ENCODE results near the gene RBM15. TPM values are rescaled to one million over a fixed set of nuclear protein-coding genes. Genes with fewer than 3 reads are reported as not detected.
A peak's percentile ranks its signal among the peaks of the same experiment; 100 is the strongest.

RBM15 gene, protein sequence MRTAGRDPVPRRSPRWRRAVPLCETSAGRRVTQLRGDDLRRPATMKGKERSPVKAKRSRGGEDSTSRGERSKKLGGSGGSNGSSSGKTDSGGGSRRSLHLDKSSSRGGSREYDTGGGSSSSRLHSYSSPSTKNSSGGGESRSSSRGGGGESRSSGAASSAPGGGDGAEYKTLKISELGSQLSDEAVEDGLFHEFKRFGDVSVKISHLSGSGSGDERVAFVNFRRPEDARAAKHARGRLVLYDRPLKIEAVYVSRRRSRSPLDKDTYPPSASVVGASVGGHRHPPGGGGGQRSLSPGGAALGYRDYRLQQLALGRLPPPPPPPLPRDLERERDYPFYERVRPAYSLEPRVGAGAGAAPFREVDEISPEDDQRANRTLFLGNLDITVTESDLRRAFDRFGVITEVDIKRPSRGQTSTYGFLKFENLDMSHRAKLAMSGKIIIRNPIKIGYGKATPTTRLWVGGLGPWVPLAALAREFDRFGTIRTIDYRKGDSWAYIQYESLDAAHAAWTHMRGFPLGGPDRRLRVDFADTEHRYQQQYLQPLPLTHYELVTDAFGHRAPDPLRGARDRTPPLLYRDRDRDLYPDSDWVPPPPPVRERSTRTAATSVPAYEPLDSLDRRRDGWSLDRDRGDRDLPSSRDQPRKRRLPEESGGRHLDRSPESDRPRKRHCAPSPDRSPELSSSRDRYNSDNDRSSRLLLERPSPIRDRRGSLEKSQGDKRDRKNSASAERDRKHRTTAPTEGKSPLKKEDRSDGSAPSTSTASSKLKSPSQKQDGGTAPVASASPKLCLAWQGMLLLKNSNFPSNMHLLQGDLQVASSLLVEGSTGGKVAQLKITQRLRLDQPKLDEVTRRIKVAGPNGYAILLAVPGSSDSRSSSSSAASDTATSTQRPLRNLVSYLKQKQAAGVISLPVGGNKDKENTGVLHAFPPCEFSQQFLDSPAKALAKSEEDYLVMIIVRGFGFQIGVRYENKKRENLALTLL
- polyA plus RNA-seq (ENCODE audit: insufficient read length in 4 of 4): 10 to 100 TPM in 3 of 4 donors, 1 to 10 TPM in 1; 9.6 to 15.0 (median 11.5) TPM

DNA sequence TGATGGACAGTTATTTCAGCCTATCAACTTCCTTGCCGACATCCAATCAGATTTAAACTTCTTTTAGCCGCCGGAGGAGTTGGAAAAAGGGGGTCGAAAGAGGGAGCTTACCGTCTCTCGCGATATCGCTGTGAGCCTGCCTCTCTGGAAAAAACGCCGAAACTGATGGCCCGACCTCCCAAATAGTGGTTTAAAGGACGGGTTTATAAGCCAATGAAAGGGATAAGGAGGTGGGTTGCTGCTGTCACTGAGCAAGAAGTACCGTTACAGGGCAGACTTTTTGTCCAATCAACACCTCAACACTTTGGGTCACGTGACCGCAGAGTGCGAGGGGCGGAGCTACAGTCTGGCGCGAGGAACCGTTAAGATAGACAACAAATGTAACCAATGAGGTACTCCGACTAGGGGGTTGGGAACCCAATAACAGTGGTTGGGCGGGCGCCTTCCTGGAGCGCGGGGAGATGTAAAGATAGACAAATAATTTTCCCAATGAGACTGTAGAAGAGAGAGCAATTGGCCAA is at the start of gene RBM15:
TSS of gene RBM15 (plus strand) at position 492 of the 521 bp plus-strand sequence. CDS start at position 521, 29 bp downstream.
- DNase-seq (ENCODE audit: low read depth in 4 of 4, low spot score in 2 of 4): peak; percentile 100

DNA sequence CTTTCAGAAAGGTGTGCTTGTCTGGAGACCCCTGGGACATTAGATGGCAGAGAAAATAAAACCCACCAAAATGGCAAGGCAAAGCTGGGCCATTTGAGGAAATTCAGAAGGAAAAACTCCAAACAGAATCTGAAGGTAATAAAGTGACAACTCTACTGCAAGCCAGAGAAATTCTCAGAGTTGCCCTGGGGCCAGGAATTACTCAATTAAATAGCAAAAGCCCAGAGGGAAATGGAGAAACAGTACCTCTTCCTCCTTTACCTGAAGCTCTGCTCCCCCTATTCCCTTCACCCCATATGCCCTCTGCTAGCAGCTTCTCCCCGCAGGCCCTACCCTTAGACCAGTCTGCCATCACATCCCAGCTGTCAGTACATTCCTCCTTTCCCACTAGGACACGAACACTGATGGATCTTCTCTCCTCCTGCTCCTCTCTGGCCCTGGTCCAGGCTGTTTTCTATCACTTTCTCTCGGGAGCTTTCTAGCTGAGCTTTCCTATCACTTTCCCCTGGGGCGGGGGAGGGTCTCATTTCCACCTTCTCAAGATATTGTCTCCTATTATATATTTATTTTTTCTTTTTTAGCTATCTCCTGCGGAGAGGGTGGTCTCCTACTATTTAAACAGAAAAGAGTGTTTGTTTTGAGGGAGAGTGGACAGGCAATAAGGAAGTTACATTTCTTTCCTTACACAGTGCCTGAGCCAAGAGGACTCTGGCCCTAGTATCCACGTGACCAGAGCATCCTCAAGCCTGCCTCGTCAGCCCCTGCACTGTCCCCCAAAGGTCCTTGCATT is 47.7 kb upstream of the RBM15 start:
- DNase-seq (ENCODE audit: low read depth in 4 of 4, low spot score in 2 of 4): no peak

DNA sequence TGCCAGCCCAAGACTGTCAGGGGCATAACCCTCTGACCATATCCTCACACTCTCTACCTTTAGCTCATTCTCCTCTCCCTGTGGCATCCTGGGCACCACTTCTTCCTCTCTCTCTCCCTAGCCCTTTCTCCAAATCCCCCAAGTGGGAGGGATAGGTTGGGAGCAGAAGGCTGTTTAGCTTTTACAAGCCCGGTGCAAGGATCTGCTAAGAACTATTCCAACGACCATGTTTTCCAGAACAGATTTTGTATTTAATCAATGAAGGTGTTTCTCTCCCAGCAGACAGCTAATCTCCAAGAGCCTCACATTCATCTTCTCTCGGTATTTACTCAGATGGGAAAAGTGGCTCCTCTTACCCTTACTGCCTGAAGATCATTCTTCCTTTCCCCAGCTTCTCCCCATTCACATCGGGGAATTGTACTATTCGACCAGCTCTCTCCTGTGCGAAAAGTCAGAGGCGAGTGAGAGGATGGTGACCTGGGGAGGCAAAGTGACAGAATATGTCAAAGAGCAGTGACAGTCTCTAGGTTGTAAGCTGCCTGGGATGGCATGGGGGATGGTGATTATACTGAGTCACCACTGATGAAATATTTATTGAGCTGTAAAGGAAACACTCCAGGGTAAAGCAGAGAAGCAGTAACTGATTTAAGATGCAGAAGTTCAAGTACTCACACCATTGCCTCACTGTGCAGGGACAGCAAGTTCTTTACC is 47.0 kb upstream of the RBM15 start:
- DNase-seq (ENCODE audit: low read depth in 4 of 4, low spot score in 2 of 4): no peak

DNA sequence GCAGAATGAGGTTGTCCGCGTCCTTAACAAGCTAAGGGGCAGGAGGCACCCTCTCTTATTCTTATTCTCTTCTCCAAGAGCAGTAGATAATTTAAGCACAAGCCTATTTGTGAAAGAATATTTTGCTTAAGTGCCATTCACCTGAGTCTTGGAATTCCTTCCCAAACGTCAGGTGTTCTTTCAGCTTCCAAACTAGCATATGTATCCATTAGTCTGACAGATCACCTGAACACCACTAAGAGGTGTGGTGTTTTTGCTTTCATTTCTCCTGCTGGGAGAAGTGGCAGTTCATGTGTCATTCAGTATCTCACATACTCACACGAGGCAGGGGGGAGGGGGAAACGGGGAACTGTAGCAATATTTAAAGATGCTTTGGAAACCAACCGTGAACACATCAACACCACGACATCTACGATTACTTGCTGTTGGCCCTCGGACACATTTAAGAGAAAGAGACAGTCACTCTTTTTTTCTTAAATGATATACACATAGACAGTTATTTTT is 45.5 kb upstream of the RBM15 start:
- no peak for DNase-seq (ENCODE audit: low read depth in 4 of 4, low spot score in 2 of 4)

DNA sequence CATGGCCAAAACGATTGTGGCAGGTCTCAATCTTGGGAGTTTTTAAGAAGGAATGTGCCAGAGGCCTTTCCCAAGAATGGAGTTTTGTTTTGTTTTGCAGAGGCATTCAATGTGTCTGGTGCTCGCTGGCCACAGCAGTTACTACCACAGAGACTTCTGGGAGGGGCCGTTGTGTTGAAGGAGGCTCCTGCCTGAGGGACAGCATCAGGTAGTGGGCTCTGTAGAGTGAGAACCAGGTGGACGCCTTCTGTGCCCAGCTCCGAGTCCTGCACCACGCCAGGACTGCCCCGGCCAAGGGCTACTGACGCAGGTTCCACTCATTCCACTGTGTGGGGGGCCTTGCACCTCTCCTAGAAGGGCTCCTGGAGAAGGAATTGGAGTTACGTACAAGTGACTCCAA is 44.9 kb upstream of the RBM15 start:
- no peak for DNase-seq (ENCODE audit: low read depth in 4 of 4, low spot score in 2 of 4)

DNA sequence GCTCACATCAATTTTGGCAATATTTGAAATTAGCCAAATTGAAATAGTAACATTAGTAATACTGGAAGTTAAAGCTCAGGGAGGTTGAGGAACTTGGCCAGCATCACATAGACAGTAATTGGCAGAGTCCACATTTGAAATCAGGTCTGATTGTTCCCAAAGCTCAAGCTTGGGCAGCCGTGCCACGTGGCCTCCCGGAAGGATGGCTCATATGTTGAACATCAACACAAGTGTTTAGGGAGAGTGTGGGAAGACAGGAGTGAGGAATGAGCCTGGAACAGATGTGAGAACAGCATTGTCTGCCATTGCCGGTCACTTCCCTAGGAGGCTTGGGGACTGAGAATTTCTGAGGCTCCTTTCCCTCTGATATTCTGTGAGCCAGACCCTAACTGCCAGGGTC is 40.2 kb upstream of the RBM15 start:
- no peak for DNase-seq (ENCODE audit: low read depth in 4 of 4, low spot score in 2 of 4)

DNA sequence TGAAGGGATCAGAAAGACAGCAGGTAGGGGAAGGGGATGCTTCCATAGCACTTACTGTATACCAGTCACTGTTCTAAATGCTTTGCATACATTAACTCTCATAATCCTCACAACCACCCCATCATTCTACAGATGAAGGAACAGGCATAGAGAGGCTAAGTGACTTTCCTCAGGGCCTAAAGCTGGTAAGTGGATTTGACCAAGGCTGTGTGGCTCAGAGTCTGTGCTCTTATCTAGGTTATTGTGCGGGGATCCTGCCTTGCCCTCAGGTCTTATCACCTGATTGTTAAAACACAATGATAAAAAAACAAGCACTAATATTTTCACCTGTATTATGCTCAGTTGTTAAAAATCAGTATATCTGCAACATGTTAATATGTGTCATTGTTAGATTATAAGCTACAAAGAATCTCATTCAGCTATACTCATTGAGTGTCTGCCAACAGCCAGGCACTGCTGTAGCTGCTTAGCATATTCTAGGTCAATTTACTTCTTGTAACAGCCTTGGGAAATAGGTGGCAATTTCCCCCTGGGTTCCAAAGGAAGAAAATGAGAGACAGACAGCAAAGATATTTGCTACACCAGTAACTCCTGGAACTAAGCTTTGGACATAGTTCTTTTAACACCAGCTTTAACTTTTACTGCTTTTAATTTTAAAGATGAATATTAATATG is 38.6 kb upstream of the RBM15 start:
- DNase-seq (ENCODE audit: low read depth in 4 of 4, low spot score in 2 of 4): no peak

DNA sequence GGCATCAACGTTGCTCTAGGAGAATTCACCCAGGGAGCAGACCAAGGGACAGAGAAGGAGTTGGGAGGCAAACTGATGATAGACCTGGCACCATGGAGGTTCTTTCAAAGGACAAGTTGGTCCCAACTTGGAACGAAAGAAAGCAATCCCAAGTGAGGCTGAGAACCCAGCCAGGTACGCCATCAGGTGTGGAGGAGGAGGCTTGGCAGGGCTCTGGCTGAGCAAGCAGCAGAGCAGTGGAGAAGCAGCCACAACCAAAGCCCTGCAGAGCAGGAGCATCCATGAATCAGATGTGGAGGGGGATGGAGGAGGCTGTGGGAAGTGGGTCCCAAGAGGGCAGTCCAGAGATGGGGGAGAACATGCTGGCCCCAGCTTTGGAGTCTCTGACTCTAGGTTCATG is 36.3 kb upstream of the RBM15 start:
- DNase-seq (ENCODE audit: low read depth in 4 of 4, low spot score in 2 of 4): no peak

DNA sequence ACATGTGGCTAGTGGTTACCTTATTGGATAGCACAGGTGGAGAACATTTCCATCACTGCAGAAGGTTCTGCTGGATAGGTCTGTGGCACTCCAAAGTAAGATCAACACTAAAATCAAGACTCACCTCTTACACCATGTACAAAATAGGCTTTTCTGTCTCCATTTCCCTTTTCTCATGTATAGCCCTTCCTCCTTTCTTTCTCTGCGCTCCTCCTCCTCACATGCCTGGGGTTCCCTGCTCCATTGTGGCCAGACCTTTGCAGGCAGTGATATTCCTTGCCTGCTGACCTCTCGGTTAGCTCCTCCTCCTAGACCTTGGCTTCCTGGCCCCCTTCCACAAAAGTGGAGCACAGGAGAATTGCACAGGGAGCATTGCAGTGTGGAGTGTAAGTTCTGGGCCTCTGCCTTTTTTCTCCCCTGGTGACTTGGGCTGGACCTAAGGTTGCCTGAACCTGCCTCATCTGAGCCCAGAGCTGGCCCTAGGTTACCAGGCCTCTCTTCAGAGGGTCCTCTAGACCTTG is 33.2 kb upstream of the RBM15 start:
- DNase-seq (ENCODE audit: low read depth in 4 of 4, low spot score in 2 of 4): no peak

DNA sequence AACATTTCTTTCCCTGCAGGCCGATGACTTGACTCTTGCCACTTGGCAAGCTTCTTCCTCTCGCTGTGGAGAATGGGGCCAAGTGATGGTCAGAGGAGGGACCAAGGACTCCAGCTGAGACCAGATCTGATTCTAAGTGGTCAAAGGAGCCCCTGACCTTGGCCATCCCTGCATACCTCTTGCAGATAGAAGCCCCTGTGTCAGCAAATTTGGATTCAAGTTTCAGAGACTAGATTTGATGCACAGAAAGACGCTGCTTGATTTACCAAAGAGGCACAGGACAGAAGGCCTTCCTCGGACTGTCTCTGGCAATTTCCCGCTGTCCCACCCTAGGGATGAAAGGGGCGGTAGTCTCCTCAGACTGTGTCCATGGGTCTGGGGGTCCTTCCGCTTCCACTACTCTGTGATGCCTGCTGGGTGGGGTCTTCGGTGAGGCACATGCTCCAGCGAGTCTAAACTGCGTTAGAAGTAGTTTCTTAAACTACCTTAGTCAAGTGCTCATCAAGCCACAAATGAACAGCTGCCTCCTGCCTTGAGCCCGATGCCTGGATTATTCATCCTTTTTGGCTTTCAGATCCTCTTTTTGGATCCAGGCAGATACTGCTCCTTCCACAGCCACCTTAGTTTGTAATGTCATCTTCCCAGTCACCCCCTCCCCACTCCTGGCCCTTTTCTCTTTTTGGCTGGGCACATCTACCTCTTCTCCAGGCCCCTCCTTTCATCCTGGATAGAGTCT is 31.8 kb upstream of the RBM15 start:
- DNase-seq (ENCODE audit: low read depth in 4 of 4, low spot score in 2 of 4): no peak

DNA sequence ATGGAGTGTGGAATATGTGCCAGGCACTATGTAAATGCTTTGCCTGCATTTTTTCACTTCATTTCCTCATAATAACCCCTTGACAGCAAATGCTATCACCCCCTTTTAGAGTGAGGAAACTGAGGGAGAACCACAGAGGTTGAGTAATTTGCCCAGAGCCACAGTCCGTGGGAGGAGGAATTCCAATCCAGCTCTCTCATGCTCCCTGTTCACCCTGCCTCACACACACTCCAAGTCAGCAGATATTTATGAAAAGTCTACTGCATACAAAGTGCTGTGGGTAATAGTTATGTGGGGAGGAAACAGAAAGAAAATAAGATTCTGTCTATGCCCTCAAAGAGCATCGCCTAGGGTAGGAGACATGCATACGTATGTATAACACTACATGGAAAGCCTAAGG is 30.9 kb upstream of the RBM15 start:
- DNase-seq (ENCODE audit: low read depth in 4 of 4, low spot score in 2 of 4): no peak

DNA sequence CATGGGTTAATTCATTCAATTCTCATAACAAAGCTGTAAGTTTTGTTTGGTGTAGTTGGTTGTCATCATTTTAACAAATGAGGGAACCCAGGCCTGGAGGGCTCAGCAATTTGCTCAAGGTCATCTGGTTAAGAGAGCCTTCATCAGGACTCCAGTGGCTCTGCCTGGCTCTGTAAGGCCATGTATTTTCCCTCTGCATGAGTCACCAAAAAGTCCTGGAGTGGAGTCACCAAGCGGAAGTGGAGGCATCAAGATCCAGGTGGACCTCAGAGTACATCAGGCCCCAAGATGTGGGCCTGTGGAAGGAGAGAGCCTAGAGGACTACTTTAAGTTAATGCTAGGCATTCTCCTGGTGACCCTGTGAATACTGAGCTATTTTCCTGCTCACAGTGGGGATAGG is 30.0 kb upstream of the RBM15 start:
- no peak for DNase-seq (ENCODE audit: low read depth in 4 of 4, low spot score in 2 of 4)

DNA sequence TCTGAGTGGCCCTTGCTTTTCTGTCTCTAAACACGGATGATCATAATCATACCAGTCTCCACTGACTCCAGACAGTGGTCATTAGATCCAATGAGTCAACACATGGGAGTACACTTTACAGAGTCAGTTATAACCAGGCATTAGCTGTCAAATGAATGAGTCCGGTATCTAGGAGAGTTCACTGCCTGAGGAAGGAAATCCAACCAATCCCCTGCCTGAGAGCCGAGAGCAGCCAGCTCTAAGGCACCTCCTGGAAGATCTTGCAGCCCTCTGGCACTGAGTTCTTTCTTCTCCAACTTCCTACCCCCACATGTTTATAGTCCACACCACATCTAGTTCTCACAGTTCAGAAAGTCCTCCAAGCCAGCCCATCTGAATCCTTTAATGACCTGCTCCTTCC is 29.4 kb upstream of the RBM15 start:
- no peak for DNase-seq (ENCODE audit: low read depth in 4 of 4, low spot score in 2 of 4)

DNA sequence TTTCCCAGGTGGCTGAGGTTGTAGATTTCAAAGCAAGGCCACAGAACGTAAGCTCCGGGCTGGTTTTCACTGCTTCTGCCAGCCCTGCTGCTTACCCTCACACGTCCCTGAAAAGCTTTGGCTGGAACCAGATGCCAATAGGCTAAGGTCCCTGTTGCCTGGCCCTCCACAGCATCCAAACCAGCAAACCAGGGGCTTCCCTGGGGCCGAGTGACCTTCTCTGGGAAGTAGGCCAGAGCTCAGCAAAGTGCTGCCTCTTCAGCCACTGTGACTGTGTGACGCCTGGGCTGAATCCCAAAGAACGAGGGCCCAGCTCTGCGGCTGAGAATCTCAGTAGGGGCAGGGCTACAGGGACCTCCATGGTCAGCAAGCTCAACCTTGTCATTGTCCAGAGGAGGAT is 28.9 kb upstream of the RBM15 start:
- no peak for DNase-seq (ENCODE audit: low read depth in 4 of 4, low spot score in 2 of 4)

DNA sequence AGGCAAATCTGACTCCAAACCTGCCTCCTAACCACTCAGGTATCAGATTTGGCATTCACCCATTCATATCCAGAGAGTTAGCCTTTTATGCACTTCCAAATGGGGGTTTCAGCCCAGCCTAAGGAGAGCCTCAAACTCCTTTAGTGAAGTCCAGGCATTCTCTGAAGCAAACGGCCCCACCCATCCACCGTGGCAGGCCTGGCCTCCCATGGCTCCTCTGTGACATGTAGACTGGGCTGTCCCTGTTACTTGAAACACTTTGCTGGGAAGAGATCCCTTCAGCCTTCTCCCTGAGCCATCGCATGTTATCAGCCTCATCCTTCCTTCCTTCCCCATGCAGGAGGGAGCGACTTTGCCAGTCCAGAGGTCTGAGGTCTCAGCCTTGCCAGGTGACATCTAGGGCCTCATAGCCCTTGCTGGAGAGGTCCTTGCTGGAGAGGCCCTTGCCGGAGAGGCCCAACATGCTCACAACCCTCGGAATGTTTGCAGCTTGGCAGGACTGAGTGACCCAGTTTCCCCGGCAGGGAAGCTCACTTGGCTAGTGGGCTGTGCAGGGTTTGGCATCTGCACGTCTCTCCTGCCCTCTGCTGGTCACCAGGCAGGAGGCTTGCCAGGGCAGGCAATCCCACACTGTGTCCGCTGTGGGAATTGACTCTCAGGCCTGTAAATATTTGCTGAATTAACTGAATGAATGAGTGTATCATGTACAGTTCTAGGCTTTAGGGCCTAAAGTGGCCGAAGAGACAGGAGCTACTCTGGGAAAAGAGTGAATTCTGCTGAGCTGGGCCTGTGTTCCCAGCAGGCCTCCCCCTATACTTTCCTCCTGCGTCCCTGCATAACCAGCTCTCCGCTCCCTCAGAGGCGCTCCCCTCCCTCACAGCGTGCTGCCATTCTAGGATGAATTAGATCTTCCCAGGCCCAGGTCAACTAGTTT is 26.7 kb upstream of the RBM15 start:
- DNase-seq (ENCODE audit: low read depth in 4 of 4, low spot score in 2 of 4): peak in 3 of 4 donors; percentile 28 to 55 (median 42)

DNA sequence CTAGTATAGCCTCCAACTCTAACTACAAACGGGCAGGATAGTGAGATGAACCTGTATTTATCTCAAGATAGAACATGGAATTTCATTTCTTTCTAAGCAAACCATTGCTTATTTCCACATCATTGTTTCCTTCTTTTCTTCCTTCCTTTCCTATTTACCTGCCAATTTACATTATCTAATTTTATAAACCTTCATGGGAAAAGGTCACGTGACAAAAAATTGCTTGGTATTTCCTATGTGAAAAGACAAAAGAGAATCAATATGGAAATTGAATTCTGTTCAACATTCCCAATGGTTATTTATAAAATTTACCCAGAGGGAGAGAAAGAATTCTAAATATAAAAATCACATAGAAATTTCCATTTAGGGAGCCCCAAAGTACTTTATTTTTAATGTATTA is 22.4 kb upstream of the RBM15 start:
- DNase-seq (ENCODE audit: low read depth in 4 of 4, low spot score in 2 of 4): no peak

DNA sequence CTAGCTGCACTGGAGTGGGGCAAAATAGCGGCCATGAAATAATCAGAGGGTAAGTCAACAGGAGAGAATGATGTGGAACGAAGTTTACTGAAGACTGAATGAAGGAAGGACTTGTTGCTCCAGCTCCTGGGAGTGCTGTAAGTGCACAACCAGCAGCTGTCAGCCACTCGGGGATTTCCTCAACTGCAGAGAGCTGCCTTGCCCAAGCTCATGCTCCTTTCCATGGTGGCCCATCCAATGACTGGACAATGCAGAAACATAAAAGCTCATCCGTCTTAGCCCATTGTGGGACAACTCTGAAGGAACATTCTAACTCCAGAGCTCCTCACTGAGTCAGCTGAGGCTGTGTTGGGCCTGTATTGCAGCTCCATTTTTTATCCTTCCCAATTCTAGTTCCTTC is 21.1 kb upstream of the RBM15 start:
- no peak for DNase-seq (ENCODE audit: low read depth in 4 of 4, low spot score in 2 of 4)
